SW 1271 (cell line): ENCODE data around the gene SH3GLB1.

ENCODE experiments used
- DNase-seq, 2 experiments: peaks; one replicate each; lab custom pipeline; 2025; lab: John Stamatoyannopoulos, UW

The SH3GLB1 gene

GRCh38 chr1:86733340-86733739 lies 29.0 kb downstream of the SH3GLB1 start:
- DNase-seq: no peak

GRCh38 chr1:86739648-86740509 lies 35.5 kb downstream of the SH3GLB1 start:
- DNase-seq: no peak

- DNase-seq: peak in 1 of 2 experiments; percentile 33
These were observed 37.7 kb downstream of the SH3GLB1 start for GRCh38 chr1:86741947-86742572.

- DNase-seq: no peak
These were observed 42.9 kb downstream of the SH3GLB1 start for GRCh38 chr1:86747304-86747703.

- DNase-seq: no peak
These were observed 44.4 kb downstream of the SH3GLB1 start for GRCh38 chr1:86748622-86749373.

GRCh38 chr1:86750076-86750475 lies 45.7 kb downstream of the SH3GLB1 start:
- no peak for DNase-seq

GRCh38 chr1:86750530-86750929 lies 46.2 kb downstream of the SH3GLB1 start:
- no peak for DNase-seq

- DNase-seq: no peak
These were observed 47.5 kb downstream of the SH3GLB1 start for GRCh38 chr1:86751923-86752322.

- DNase-seq: peak in 1 of 2 experiments; percentile 11
These were observed 49.3 kb downstream of the SH3GLB1 start for GRCh38 chr1:86753700-86754099.

- no peak for DNase-seq
These were observed 50.0 kb downstream of the SH3GLB1 start for GRCh38 chr1:86754265-86754974.

GRCh38 chr1:86756062-86756406 lies 51.7 kb downstream of the SH3GLB1 start:
- no peak for DNase-seq

GRCh38 chr1:86757272-86757984 lies 53.1 kb downstream of the SH3GLB1 start:
- no peak for DNase-seq

GRCh38 chr1:86758570-86758969 lies 54.2 kb downstream of the SH3GLB1 start:
- no peak for DNase-seq

- no peak for DNase-seq
These were observed 55.8 kb downstream of the SH3GLB1 start for GRCh38 chr1:86760199-86760598.

GRCh38 chr1:86762336-86762735 lies 58.0 kb downstream of the SH3GLB1 start:
- no peak for DNase-seq

GRCh38 chr1:86764523-86764922 lies 60.1 kb downstream of the SH3GLB1 start:
- no peak for DNase-seq

GRCh38 chr1:86765073-86765472 lies 60.7 kb downstream of the SH3GLB1 start:
- no peak for DNase-seq

GRCh38 chr1:86765674-86766073 lies 61.3 kb downstream of the SH3GLB1 start:
- no peak for DNase-seq

- DNase-seq: no peak
These were observed 64.2 kb downstream of the SH3GLB1 start for GRCh38 chr1:86768554-86768953.

GRCh38 chr1:86769065-86769464 lies 64.7 kb downstream of the SH3GLB1 start:
- DNase-seq: no peak
